Neural crest cell (in vitro differentiated cells): ENCODE results near the gene ZNF792. TPM values are rescaled to one million over a fixed set of nuclear protein-coding genes. Genes with fewer than 3 reads are reported as not detected.

ENCODE experiments used
- DNase-seq: peaks from one replicate; pipeline ENCODE4 v3.0.0; 2021; ENCODE audit warnings: low read depth, mixed read lengths, low spot score
- H3K27ac Mint-ChIP-seq: one replicate; pipeline ENCODE4 v1.8.0; 2021; ENCODE audit warnings: mild to moderate bottlenecking, mixed read lengths; ENCODE audit not compliant: unreplicated experiment
- H3K27me3 Mint-ChIP-seq: 2 replicates; pipeline ENCODE4 v1.8.0; 2021; ENCODE audit warnings: low read depth, mild to moderate bottlenecking, mixed read lengths
- H3K36me3 Mint-ChIP-seq: 2 replicates; pipeline ENCODE4 v1.8.0; 2021; ENCODE audit warnings: low read depth, mild to moderate bottlenecking, mixed read lengths
- H3K4me1 Mint-ChIP-seq: 2 replicates; pipeline ENCODE4 v1.8.0; 2021; ENCODE audit warnings: mixed read lengths
- H3K4me3 Mint-ChIP-seq: one replicate; pipeline ENCODE4 v1.8.0; 2021; ENCODE audit warnings: mild to moderate bottlenecking, mixed read lengths
- H3K9me3 Mint-ChIP-seq: 2 replicates; pipeline ENCODE4 v1.8.0; 2021; ENCODE audit warnings: mixed read lengths
- total RNA-seq: library from RNA; stranded (reverse); gene quantifications from 2 replicates; pipeline ENCODE4 v1.2.1, GENCODE V29; 2021
- TF ChIP-seq, protein P1 (sequence below): fragments of 200-600 bp; sonication (generic); conservative IDR thresholded peaks from 2 replicates; pipeline ENCODE4 v1.5.0; 2021; ENCODE audit warnings: antibody characterized with exemption, mild to moderate bottlenecking

The ZNF792 gene
- total RNA-seq, 1 donor from 2014 or later = 7.5 TPM

DNA sequence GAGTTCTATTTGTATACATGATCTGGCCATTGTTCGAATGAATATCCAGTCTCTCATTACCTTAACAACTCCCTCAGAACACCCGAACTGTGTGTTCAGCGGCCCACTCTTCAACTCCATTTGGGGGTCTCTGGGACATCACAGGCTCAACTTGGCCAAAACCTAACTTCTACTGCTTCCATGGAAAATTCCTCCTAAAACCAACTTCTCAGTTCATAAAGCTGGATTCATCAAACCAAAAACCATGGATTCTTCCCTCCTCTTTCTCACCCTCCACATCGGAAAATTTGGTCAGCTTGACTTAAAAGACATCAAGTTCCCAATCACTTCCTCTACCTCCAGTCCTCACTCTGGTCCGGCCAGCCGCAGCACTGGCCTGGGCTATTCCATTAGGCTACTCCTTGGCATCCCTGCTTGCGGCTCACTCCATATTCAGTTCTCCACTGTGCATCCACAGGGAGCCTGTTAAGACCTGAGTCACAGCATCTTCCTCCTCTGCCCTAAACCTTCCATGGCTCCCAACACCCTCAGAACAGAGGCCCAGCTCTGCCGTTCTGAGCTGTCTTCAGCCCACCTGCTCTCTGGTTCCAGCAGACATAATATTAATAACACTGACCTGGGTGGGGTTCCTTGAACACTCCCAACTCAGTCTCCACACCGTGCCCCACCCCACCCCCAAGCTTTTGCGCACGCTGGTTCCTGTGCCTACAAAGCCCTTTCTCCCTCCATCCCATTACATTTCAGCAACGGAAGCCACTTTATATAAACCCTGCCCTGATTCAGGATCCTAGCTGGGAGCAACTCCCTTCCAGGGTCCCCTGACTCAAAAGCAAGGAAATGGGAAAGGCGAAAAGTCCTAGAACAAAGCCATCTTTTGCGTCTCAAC lies 1.1 kb downstream of the ZNF792 start:
- Mint-ChIP-seq H3K4me3 (peak overlapping the region; percentile 90), H3K4me1 (peaks cover 32% of the 10 kb centered on the region), H3K36me3 (peaks cover 45% of the 10 kb centered on the region), H3K27ac (no peak overlapping the region), H3K9me3 (peaks cover 14% of the 10 kb centered on the region), H3K27me3 (no peaks in the 10 kb centered on the region)
- no peak for DNase-seq
- TF ChIP-seq, protein P1, sequence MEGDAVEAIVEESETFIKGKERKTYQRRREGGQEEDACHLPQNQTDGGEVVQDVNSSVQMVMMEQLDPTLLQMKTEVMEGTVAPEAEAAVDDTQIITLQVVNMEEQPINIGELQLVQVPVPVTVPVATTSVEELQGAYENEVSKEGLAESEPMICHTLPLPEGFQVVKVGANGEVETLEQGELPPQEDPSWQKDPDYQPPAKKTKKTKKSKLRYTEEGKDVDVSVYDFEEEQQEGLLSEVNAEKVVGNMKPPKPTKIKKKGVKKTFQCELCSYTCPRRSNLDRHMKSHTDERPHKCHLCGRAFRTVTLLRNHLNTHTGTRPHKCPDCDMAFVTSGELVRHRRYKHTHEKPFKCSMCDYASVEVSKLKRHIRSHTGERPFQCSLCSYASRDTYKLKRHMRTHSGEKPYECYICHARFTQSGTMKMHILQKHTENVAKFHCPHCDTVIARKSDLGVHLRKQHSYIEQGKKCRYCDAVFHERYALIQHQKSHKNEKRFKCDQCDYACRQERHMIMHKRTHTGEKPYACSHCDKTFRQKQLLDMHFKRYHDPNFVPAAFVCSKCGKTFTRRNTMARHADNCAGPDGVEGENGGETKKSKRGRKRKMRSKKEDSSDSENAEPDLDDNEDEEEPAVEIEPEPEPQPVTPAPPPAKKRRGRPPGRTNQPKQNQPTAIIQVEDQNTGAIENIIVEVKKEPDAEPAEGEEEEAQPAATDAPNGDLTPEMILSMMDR = no peak

DNA sequence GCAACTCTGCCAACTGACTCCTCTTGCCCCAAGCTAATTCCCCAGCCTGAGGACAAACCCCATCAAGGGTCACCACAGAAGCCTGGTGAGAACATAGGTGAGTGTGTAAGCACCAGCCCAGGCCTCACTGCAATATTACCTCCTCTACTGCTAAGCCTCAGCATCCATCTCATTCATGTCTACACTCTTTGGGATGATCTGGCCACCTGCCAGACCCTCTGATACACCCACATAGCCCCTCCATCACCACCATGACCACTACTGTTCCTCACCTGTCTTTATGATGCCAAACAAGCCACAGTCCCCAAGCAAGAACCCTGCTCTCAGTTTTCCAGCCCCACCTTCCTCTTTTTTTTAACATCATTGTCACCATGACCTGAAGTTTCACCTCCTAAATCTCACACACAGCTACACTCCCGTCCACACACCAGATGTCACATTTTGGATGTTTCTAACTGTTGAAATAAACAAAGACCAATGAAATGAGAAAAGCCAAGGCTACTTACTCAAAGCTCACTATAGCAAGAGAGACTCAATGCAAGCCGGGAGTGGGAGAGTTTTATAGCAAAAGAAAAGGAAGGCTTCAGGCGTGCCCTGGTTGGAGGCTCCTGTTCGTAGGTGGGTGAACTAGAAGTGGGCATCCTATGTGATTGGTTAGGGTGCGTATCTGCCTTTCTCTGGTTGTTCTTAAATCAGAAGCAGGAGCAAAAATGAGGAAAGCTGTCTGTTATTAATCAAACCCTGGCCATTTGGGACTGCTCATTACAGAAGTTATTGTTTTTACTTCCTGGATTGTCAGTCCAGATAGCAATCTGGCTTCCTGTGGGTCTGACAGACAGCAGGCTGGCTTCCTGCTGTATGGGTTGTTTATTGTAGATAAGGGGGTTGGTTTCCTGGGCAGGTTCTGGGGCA lies 2.0 kb downstream of the ZNF792 start:
- peaks cover 17% of the 10 kb centered on the region for H3K9me3 Mint-ChIP-seq
- no peak for DNase-seq
- peaks cover 32% of the 10 kb centered on the region for H3K4me1 Mint-ChIP-seq
- no peak overlapping the region for H3K27ac Mint-ChIP-seq
- peak overlapping the region; percentile 90 for H3K4me3 Mint-ChIP-seq
- H3K36me3 Mint-ChIP-seq = peaks cover 52% of the 10 kb centered on the region
- H3K27me3 Mint-ChIP-seq = no peaks in the 10 kb centered on the region
- TF ChIP-seq, protein P1 = no peak

DNA sequence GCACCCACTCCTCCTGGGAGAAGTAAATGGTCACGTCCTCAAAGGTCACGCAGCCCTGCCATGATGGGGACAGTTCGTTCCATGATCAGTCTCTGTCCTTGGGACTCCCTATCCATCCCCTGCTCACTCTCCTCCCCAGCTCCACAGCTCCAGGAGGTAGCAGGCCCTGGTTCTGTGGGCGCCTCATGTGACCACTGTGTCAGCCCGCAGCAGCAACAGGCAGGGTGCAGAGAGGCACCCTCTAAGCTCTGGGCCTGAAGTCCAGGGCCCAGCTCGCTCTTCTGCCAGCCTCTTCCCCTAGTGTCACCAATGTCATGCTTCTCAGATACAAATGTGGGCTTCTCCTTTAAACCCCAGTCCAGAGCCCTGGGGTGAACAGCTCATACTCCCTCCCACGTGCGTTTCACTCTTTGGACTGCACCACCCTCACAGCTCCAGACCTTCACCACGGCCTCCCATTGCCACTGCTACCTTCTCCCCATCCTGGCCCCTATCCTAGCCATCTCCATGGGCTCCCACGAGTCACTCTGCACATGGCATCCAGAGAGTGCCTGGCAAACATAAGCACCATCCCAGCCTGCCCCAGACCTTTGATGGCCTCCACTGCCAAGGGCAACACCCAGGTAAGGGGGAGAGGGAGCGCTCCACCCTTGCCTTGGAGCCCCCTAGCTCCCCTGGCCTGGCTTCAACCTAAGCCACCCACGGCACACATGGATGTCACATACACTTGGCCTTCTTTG lies 2.9 kb downstream of the ZNF792 start:
- H3K9me3 Mint-ChIP-seq = peaks cover 21% of the 10 kb centered on the region
- no peak for DNase-seq

DNA sequence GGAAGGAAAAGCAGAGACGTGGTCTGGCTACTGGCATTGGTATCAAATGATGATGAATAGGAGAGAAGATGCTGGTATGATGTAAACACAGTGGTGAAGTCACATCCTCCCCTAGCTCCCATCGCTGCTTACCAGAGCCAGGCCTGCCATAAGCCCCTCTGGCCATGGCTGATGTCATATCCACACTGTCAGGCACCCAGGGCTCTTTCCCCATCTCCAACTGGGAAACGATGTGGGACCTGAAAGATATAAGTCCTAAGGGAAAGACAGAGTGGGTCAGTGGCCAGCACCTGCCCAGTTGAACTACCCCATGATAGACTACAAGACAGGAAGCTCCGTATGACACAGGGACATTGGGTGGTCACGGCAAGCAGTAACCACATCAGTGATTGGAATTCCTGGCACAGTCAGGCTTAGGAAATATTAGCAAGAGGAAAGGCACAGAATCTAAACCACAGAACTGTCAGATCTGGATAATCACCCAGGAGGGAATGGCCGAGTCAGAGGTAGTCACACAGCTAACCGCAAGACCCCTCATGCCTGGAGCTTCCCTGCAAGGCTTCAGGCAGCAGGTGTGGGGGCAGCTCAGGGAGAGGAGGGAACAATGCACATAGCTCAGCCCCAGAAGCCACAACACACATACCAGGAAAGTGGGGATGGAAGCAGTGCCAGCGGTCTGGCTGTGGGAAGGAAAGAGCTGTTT lies 3.8 kb downstream of the ZNF792 start:
- no peak for DNase-seq
- TF ChIP-seq, protein P1 = no peak
- H3K27ac Mint-ChIP-seq = no peak overlapping the region
- peak overlapping the region; percentile 72 for H3K4me3 Mint-ChIP-seq
- peaks cover 25% of the 10 kb centered on the region for H3K9me3 Mint-ChIP-seq
- peaks cover 26% of the 10 kb centered on the region for H3K4me1 Mint-ChIP-seq
- peaks cover 65% of the 10 kb centered on the region for H3K36me3 Mint-ChIP-seq
- H3K27me3 Mint-ChIP-seq = no peaks in the 10 kb centered on the region

More for the DNA sequence above, 2.9 kb downstream of the ZNF792 start:
- peaks cover 60% of the 10 kb centered on the region for H3K36me3 Mint-ChIP-seq
- H3K27ac Mint-ChIP-seq = no peak overlapping the region
- H3K4me1 Mint-ChIP-seq = peaks cover 32% of the 10 kb centered on the region
- TF ChIP-seq, protein P1 = no peak
- H3K27me3 Mint-ChIP-seq = no peaks in the 10 kb centered on the region
- H3K4me3 Mint-ChIP-seq = peak overlapping the region; percentile 90

DNA sequence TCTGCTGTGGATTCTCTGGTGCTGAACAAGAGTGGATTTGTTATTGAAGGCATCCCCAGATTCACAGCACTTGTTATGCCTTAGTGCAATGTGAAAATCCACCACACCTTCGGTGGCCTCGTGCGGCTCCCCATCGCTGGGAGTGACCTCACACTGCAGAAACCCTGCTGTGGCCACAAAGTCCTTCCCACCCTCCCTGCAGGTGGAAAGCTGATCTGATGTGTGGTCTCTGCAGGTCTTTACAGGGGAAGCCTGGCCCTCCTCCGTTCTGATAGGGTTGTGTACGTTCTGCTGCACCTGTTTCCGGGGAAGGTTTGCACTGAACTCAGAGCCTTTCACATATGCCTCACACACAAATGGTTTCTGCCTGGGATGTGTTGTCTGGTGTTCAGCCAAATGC lies 5.0 kb downstream of the ZNF792 start:
- peaks cover 16% of the 10 kb centered on the region for H3K4me1 Mint-ChIP-seq
- peaks cover 30% of the 10 kb centered on the region for H3K9me3 Mint-ChIP-seq
- TF ChIP-seq, protein P1 = no peak
- no peaks in the 10 kb centered on the region for H3K27me3 Mint-ChIP-seq
- H3K36me3 Mint-ChIP-seq = peaks cover 71% of the 10 kb centered on the region
- H3K4me3 Mint-ChIP-seq = no peak overlapping the region
- DNase-seq = no peak
- H3K27ac Mint-ChIP-seq = no peak overlapping the region
